ENCODE data around the gene FILIP1L.

GRCh38 chr3:99961756-99962515 is 152.4 kb downstream of the FILIP1L start:
- TF ChIP-seq RAD21 (IDR thresholded peaks at IDR 0.05; ENCODE audit: low read length) (no peak), RFX5 (IDR thresholded peaks at IDR 0.05; ENCODE audit: low read depth, low read length) (no peak), CEBPB (IDR thresholded peaks at IDR 0.05; ENCODE audit: low read depth, low read length) (no peak), POLR2A (IDR thresholded peaks at IDR 0.05; ENCODE audit: low read depth, low read length) (no peak), BHLHE40 (IDR thresholded peaks at IDR 0.05; ENCODE audit: low read depth, low read length) (no peak), USF2 (IDR thresholded peaks at IDR 0.05; ENCODE audit: low read depth, low read length) (no peak), NFE2L2 (IDR thresholded peaks at IDR 0.05; ENCODE audit: low read depth, low read length) (no peak)
- TF ChIP-seq, protein P1, sequence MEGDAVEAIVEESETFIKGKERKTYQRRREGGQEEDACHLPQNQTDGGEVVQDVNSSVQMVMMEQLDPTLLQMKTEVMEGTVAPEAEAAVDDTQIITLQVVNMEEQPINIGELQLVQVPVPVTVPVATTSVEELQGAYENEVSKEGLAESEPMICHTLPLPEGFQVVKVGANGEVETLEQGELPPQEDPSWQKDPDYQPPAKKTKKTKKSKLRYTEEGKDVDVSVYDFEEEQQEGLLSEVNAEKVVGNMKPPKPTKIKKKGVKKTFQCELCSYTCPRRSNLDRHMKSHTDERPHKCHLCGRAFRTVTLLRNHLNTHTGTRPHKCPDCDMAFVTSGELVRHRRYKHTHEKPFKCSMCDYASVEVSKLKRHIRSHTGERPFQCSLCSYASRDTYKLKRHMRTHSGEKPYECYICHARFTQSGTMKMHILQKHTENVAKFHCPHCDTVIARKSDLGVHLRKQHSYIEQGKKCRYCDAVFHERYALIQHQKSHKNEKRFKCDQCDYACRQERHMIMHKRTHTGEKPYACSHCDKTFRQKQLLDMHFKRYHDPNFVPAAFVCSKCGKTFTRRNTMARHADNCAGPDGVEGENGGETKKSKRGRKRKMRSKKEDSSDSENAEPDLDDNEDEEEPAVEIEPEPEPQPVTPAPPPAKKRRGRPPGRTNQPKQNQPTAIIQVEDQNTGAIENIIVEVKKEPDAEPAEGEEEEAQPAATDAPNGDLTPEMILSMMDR (conservative IDR thresholded peaks at IDR 0.05; ENCODE audit: low read depth, low read length) = no peak
- TF ChIP-seq, protein P2, sequence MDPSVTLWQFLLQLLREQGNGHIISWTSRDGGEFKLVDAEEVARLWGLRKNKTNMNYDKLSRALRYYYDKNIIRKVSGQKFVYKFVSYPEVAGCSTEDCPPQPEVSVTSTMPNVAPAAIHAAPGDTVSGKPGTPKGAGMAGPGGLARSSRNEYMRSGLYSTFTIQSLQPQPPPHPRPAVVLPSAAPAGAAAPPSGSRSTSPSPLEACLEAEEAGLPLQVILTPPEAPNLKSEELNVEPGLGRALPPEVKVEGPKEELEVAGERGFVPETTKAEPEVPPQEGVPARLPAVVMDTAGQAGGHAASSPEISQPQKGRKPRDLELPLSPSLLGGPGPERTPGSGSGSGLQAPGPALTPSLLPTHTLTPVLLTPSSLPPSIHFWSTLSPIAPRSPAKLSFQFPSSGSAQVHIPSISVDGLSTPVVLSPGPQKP (IDR thresholded peaks at IDR 0.05; ENCODE audit: borderline replicate concordance, low read depth, low read length) = no peak

Measured in IMR-90 (cell line).